Measurements from ENCODE around the gene BOLL.

DNA sequence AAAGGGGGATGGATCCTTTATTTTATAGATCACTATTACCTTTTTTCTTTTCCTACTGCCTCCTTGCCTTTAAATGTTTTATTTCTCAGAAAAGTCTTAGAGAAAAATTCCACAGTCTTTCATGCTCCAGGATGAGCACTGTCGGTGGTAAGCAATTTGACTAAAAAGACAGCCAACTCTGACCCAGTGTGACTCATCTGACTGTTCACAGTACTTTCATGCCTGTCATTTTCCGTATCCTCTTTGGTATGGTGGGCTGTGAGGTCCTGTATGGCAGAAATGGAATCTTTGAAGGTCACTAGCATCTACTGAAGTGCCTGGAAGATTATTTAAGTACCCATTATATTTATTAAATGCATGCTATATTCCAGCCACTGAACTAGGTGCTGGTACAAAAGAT lies 107.6 kb downstream of the BOLL start:
- TF ChIP-seq, protein P1, sequence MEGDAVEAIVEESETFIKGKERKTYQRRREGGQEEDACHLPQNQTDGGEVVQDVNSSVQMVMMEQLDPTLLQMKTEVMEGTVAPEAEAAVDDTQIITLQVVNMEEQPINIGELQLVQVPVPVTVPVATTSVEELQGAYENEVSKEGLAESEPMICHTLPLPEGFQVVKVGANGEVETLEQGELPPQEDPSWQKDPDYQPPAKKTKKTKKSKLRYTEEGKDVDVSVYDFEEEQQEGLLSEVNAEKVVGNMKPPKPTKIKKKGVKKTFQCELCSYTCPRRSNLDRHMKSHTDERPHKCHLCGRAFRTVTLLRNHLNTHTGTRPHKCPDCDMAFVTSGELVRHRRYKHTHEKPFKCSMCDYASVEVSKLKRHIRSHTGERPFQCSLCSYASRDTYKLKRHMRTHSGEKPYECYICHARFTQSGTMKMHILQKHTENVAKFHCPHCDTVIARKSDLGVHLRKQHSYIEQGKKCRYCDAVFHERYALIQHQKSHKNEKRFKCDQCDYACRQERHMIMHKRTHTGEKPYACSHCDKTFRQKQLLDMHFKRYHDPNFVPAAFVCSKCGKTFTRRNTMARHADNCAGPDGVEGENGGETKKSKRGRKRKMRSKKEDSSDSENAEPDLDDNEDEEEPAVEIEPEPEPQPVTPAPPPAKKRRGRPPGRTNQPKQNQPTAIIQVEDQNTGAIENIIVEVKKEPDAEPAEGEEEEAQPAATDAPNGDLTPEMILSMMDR (IDR thresholded peaks at IDR 0.05) = no peak
- no peak for TF ChIP-seq POLR2A (IDR thresholded peaks at IDR 0.05)
- no peak for TF ChIP-seq EP300 (IDR thresholded peaks at IDR 0.05)

All from gastroesophageal sphincter (tissue), 3 donors.